ENCODE measurements around the gene COA1. TPM values are rescaled to one million over a fixed set of nuclear protein-coding genes. Genes with fewer than 3 reads are reported as not detected.

COA1 gene
- total and polyA plus RNA-seq, 9 of the 15 experiments (the other 6 are each of a cell fraction or from before 2014, with no cell fraction given) = 98.9 to 463 (median 181) TPM

DNA sequence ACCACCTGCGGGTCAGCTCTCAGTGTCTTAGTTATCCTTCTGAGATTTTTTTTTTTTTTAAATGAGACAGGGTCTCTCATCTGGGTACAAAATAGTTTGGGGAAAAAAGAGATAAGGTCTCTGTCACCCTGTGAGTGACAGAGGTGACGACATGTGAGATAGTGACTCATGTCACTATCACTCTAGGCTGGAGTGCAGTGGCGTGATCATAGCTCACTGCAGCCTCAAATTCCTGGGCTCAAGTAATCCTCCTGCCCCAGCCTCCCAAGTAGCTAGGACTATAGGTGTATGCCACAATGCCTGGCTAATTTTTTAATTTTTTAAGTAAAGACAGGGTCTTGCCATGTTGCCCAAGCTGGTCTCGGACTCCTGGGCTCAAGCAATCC, 39.6 kb upstream of the COA1 start:
- peak; percentile 11; the same call in 2 of the 3 replicates for ATAC-seq
- TF ChIP-seq KDM1A (IDR thresholded peaks at IDR 0.05) (peak; percentile 35 to 61; a peak in 3 of 4 replicates), DPF2 (IDR thresholded peaks at IDR 0.05) (peak; percentile 68; the same call in 1 of the 2 replicates), CREB1 (IDR thresholded peaks at IDR 0.05) (peak; percentile 52; the same call in 1 of the 2 replicates), CREB1 (CRISPR knock-in tag; IDR thresholded peaks at IDR 0.05) (peak; percentile 28; the same call in 1 of the 2 replicates), ARID1B (IDR thresholded peaks at IDR 0.05) (peak; percentile 67; the same call in 1 of the 2 replicates), ATF7 (IDR thresholded peaks at IDR 0.05) (peak; percentile 89), JUNB (CRISPR knock-in tag; conservative IDR thresholded peaks at IDR 0.05) (peak; percentile 52; the same call in 1 of the 2 replicates), BCOR (IDR thresholded peaks at IDR 0.05) (peak; percentile 68), NFXL1 (CRISPR knock-in tag; IDR thresholded peaks at IDR 0.05) (no peak), CEBPB (tag; IDR thresholded peaks at IDR 0.05) (no peak), SMARCE1 (IDR thresholded peaks at IDR 0.05) (peak; percentile 83), SETDB1 (IDR thresholded peaks at IDR 0.05; ENCODE audit: low read length) (no peak), TEAD2 (tag; IDR thresholded peaks at IDR 0.05) (peak; percentile 58; the same call in 1 of the 2 replicates), SMARCA4 (IDR thresholded peaks at IDR 0.05) (peak; percentile 70; the same call in 1 of the 2 replicates), TBL1XR1 (IDR thresholded peaks at IDR 0.05; ENCODE audit: low read length in 2 of 2) (0 out of 4 replicates have a peak, but pooled peaks of 1 of the 2 experiments have one; percentile 7), TEAD4 (IDR thresholded peaks at IDR 0.05; ENCODE audit: low read length) (peak; percentile 51; the same call in 1 of the 2 replicates), TEAD4 (CRISPR knock-in tag; IDR thresholded peaks at IDR 0.05; ENCODE audit: borderline replicate concordance) (no peak)
- TF ChIP-seq, protein P1, sequence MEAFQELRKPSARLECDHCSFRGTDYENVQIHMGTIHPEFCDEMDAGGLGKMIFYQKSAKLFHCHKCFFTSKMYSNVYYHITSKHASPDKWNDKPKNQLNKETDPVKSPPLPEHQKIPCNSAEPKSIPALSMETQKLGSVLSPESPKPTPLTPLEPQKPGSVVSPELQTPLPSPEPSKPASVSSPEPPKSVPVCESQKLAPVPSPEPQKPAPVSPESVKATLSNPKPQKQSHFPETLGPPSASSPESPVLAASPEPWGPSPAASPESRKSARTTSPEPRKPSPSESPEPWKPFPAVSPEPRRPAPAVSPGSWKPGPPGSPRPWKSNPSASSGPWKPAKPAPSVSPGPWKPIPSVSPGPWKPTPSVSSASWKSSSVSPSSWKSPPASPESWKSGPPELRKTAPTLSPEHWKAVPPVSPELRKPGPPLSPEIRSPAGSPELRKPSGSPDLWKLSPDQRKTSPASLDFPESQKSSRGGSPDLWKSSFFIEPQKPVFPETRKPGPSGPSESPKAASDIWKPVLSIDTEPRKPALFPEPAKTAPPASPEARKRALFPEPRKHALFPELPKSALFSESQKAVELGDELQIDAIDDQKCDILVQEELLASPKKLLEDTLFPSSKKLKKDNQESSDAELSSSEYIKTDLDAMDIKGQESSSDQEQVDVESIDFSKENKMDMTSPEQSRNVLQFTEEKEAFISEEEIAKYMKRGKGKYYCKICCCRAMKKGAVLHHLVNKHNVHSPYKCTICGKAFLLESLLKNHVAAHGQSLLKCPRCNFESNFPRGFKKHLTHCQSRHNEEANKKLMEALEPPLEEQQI (IDR thresholded peaks at IDR 0.05) = peak; percentile 63; the same call in 1 of the 2 replicates
- TF ChIP-seq, protein P2, sequence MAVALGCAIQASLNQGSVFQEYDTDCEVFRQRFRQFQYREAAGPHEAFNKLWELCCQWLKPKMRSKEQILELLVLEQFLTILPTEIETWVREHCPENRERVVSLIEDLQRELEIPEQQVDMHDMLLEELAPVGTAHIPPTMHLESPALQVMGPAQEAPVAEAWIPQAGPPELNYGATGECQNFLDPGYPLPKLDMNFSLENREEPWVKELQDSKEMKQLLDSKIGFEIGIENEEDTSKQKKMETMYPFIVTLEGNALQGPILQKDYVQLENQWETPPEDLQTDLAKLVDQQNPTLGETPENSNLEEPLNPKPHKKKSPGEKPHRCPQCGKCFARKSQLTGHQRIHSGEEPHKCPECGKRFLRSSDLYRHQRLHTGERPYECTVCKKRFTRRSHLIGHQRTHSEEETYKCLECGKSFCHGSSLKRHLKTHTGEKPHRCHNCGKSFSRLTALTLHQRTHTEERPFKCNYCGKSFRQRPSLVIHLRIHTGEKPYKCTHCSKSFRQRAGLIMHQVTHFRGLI (CRISPR knock-in tag; IDR thresholded peaks at IDR 0.05) = no peak
- TF ChIP-seq, protein P3, sequence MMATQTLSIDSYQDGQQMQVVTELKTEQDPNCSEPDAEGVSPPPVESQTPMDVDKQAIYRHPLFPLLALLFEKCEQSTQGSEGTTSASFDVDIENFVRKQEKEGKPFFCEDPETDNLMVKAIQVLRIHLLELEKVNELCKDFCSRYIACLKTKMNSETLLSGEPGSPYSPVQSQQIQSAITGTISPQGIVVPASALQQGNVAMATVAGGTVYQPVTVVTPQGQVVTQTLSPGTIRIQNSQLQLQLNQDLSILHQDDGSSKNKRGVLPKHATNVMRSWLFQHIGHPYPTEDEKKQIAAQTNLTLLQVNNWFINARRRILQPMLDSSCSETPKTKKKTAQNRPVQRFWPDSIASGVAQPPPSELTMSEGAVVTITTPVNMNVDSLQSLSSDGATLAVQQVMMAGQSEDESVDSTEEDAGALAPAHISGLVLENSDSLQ (IDR thresholded peaks at IDR 0.05) = peak; percentile 93

More for the DNA sequence above, 39.6 kb upstream of the COA1 start:
- ChIA-PET CTCF (ENCODE audit: low intra/inter-chr PET ratio) (no interaction called here), POLR2A (interaction anchor here (0.7 to 3.3 kb wide), 3 partner anchors 10 to 38 kb away, joined by 3 to 13 read pairs (median 4); partner anchors contain the start of gene BLVRA)
- Histone ChIP-seq H4K20me1 (replicated peaks; ENCODE audit: control insufficient read depth, insufficient read depth, low read length) (0 out of 2 replicates have a peak, but pooled peaks cover 3% of the 10 kb centered on the region), H3K4me2 (ENCODE audit: insufficient read depth, low read length) (peak overlapping the region; percentile 39; the same call in 1 of the 2 replicates), H2AFZ (ENCODE audit: low read depth, low read length) (no peak overlapping the region), H3K9me3 (replicated peaks; ENCODE audit: control insufficient read depth, insufficient read depth, low read depth, low read length) (no peaks in the 10 kb centered on the region), H3K27me3 (ENCODE audit: control insufficient read depth in 2 of 2, insufficient read depth in 2 of 2, low read length in 2 of 2) (no peaks in the 10 kb centered on the region), H3K36me3 (ENCODE audit: control insufficient read depth, insufficient read depth, low read length) (peaks cover 15% of the 10 kb centered on the region), H3K9ac (ENCODE audit: insufficient read depth in 1 of 2, low read depth in 2 of 2, low read length in 2 of 2) (peak overlapping the region in 1 of 2 experiments; percentile 56; a peak in 1 of 4 replicates), H3K79me2 (ENCODE audit: control insufficient read depth, insufficient read depth, low read length) (peaks cover 55% of the 10 kb centered on the region), H3K27ac (ENCODE audit: extremely low read depth, low read depth, low read length) (peak overlapping the region; percentile 41; the same call in 1 of the 3 replicates), H3K4me3 (no peak overlapping the region), H3K4me1 (replicated peaks in 1 of 2; ENCODE audit: control insufficient read depth in 2 of 2, insufficient read depth in 2 of 2, low read length in 2 of 2) (peaks cover 45 to 55% of the 10 kb centered on the region in 2 experiments), H3K9me1 (ENCODE audit: control insufficient read depth, insufficient read depth, low read length) (no peaks in the 10 kb centered on the region)
- FAIRE-seq (no peak), DNase-seq (ENCODE audit: extremely low read depth in 1 of 4, low spot score in 3 of 4) (peak in 2 of 4 experiments; percentile 29 to 56)
- 38% methylated on average over 3 of the region's 4 CpGs for WGBS (ENCODE audit: insufficient coverage, low coverage, missing lambda C conversion rate)
- intact Hi-C loops (cut with micrococcal nuclease) = loop anchor here (5.0 kb wide), 2 partner anchors 42 to 43 kb away; partner anchors contain the start of gene COA1
- in situ Hi-C loops (cut with MboI) = no loop called here
- no TSS peak for BruUV-seq (replicated peaks)
